GM10266 (cell line): Measurements from ENCODE around the gene DGKB.

Experiments used
- DNase-seq: peaks from one replicate; pipeline ENCODE4 v3.0.0; 2012; ENCODE audit errors: extremely low spot score
- TF ChIP-seq, protein P1 (sequence below): IDR thresholded peaks from 2 replicates; pipeline ENCODE4 v1.5.1; 2012; ENCODE audit warnings: mild to moderate bottlenecking, low read depth; ENCODE audit not compliant: control insufficient read depth, insufficient read depth; ENCODE audit errors: missing control alignments

The DGKB gene

DNA sequence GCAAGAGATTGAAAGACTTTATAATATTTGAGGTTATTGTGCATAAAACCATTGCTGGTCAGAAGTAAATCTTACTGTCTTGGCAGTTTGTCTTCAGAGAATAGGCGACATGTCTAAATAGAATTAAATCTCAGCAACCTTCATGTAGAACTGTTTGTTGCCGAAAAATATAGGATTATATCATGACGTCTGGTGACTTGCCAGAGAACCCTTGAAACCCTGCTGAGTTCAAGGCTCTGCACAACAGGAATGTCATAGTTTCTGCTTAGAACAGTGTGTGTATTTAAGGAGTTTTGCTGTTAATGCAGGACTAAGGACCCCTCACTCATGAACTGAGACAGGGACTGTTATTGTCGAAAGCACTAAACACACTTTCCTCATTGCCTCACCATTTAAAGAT, 706.7 kb downstream of the DGKB start:
- no peak for DNase-seq

DNA sequence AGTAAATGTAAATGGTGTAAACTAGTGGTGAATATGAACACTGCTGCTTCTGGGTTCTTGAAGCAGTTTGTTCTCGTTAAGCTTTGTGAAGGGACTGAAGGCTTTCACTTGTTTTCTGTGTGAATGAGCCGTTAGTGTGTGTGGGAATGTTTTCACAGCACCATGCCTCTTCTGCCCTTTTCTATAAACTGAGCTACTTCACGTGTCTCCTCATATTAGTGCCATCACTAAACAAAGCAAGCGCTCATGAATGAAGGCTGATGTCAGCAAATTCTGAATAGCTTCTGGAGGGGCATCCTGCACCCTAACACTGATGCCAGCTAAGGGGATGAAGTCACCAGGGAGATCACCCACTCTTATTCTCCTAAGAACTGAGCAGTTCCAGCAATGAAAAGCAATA, 707.5 kb downstream of the DGKB start:
- no peak for DNase-seq
- TF ChIP-seq, protein P1, sequence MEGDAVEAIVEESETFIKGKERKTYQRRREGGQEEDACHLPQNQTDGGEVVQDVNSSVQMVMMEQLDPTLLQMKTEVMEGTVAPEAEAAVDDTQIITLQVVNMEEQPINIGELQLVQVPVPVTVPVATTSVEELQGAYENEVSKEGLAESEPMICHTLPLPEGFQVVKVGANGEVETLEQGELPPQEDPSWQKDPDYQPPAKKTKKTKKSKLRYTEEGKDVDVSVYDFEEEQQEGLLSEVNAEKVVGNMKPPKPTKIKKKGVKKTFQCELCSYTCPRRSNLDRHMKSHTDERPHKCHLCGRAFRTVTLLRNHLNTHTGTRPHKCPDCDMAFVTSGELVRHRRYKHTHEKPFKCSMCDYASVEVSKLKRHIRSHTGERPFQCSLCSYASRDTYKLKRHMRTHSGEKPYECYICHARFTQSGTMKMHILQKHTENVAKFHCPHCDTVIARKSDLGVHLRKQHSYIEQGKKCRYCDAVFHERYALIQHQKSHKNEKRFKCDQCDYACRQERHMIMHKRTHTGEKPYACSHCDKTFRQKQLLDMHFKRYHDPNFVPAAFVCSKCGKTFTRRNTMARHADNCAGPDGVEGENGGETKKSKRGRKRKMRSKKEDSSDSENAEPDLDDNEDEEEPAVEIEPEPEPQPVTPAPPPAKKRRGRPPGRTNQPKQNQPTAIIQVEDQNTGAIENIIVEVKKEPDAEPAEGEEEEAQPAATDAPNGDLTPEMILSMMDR = no peak

More for the DNA sequence above, 706.7 kb downstream of the DGKB start:
- TF ChIP-seq, protein P1 = no peak

DNA sequence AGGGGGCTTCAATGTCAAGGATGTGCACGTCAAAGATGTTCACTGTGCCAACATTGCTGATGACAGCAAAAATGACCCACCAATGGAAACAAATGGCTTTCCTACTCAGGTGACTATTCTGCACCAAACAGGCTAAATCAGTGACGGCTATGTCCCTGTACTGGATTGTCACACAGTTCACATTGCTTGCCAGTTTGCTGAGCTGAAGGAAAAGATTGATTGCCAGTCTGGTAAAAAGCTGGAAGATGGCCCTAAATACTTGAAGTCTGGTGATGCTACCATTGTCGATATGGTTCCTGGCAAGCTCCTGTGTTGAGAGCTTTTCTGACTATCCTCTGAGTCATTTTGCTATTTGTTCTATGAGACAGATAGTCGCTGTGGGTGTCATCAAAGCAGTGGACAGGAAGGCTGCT, 710.9 kb downstream of the DGKB start:
- TF ChIP-seq, protein P1 = no peak
- no peak for DNase-seq

DNA sequence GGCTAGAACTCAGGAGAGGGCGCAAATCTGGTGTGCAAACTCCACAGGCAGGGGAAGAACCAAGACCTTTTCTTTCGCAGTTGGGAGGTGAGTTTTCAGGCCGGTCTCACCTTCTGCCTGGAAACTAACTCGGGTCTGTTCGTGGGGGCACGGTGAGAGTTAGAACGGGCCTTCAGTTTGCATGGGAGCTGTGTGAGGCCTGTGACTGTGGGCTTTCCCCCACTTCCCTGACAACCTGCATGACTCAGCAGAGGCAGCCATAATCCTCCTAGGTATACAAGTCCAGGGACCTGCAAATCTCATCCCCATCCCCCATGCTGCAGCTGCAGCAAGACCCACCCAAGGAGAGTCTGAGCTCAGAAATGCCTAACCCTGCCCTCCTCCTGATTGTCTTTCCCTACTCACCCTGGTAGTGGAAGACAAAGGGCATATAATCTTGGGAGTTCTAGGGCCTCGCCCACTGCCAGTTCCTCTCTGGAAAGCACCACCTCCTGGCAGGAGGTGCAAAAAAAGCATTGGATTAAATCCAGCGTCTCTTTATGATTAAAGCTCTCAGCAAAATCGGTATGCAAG, 718.2 kb downstream of the DGKB start:
- TF ChIP-seq, protein P1 = no peak
- DNase-seq = no peak

DNA sequence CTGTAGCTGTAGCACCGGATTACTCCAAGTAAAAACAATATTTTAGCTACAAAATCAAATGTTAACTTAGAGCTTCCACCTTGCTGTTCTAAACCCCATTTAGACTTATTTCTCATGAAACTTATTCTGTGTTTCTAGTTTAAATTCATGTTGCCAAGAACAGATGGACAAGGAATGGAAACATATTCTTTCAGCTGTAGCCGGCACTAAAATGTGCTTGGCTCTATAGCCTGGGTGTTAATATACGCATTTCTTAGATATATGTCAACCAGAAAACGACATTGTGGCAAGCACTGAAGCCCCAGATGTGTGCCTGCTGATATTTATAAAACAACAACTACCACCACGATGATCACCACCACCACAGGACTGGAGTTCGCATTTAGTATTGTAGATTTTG, 722.8 kb downstream of the DGKB start:
- TF ChIP-seq, protein P1 = no peak

DNA sequence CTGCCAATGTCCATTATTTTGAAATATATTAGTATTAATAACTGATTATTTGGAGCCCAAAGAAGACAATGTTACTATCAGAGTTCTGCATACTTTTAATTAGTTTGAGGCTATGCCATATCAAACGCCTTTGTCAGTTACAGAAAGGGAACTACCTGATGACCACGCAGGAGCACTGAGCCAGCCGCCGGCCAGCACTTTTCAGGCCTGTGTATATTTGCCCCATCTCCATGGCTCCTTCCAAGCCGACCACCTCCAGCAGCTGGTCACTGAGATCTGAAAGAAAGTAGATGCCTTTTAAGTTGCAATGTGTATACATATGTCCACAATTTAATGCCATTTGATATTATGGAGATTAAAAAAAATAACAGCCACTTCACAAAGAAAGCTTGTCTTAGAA, 724.7 kb downstream of the DGKB start:
- TF ChIP-seq, protein P1 = no peak
- no peak for DNase-seq

More for the DNA sequence above, 722.8 kb downstream of the DGKB start:
- DNase-seq = no peak

DNA sequence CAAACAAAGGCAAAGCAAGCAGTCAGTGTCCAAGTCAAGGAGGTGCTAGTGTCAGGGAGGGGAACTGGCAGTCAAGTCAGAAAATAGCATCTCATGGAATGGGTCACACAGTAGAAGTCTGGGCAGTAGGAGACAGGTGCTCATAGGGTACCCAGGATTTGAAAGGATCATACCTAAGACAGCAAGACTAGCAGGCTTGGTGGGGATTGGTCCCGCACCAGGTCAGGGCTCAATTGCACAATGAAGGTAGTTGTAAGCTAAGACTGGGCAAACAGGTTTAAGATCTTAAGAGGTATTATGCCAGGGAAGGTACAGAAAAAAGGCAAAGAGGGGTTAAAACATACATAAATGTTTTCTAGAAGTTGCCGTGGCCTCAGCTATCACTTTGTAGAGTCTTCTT, 731.7 kb downstream of the DGKB start:
- TF ChIP-seq, protein P1 = no peak
- no peak for DNase-seq
